Middle frontal gyrus (tissue), 1 donor: ENCODE results near the gene TMTC2.

Experiments
- DNase-seq: peaks from one replicate; pipeline ENCODE4 v3.0.0-alpha.2; 2015; ENCODE audit warnings: low spot score; ENCODE audit errors: extremely low spot score

The TMTC2 gene

GRCh38 chr12:83183132-83183531 lies 496.4 kb downstream of the TMTC2 start:
- no peak for DNase-seq
